Upper lobe of right lung (tissue), 1 donor: Measurements from ENCODE around the gene SYNJ2. TPM values are rescaled to one million over a fixed set of nuclear protein-coding genes. Genes with fewer than 3 reads are reported as not detected.
"Not testable (repeated sequence)": the region's sequence is repeated elsewhere in the genome, so short reads cannot be mapped to it uniquely, and the experiment has no call there.

Experiments
- ATAC-seq: fragments of 200-7000 bp; cut with Tn5 transposase; one replicate; pipeline ENCODE4 v1.9.1; 2020; ENCODE audit warnings: mild to moderate bottlenecking, moderate library complexity
- DNase-seq: peaks from one replicate; pipeline ENCODE4 v3.0.0-alpha.2; 2020
- H3K27ac ChIP-seq: fragments of 200-600 bp; one replicate; pipeline ENCODE4 v1.8.0; 2022
- H3K27me3 ChIP-seq: fragments of 200-600 bp; one replicate; pipeline ENCODE4 v1.8.0; 2022; ENCODE audit warnings: mild to moderate bottlenecking
- H3K36me3 ChIP-seq: fragments of 200-600 bp; one replicate; pipeline ENCODE4 v1.8.0; 2022
- H3K4me1 ChIP-seq: fragments of 200-600 bp; one replicate; pipeline ENCODE4 v1.8.0; 2022
- H3K4me3 ChIP-seq: fragments of 200-600 bp; one replicate; pipeline ENCODE4 v1.8.0; 2022; ENCODE audit warnings: mild to moderate bottlenecking
- H3K9me3 ChIP-seq: fragments of 200-600 bp; one replicate; pipeline ENCODE4 v1.8.0; 2022
- CTCF ChIP-seq: fragments of 200-600 bp; IDR thresholded peaks from one replicate; pipeline ENCODE4 v1.8.0; 2022; ENCODE audit warnings: antibody characterized with exemption
- intact Hi-C: fragments of 100-400 bp; cut with DNase I; formaldehyde crosslinking; loops from one replicate; pipeline ENCODE4 v1.11.0; 2022
- long read RNA-seq: library from polyadenylated mRNA; unstranded; transcript quantifications from one replicate; pipeline ENCODE4 v2.0.0, GENCODE V29; 2021
- total RNA-seq: library from RNA; stranded (reverse); fragmentation: NEBNext Ultra II Directional; extraction: Animal tissue kit (Norgen Biotek cat#: 25700); gene quantifications from one replicate; pipeline ENCODE4 v1.2.1, GENCODE V29; 2021
- donor health status: DM: no; HTN: yes; CAD: no; lungs with severe emphysema.

The SYNJ2 gene, protein sequence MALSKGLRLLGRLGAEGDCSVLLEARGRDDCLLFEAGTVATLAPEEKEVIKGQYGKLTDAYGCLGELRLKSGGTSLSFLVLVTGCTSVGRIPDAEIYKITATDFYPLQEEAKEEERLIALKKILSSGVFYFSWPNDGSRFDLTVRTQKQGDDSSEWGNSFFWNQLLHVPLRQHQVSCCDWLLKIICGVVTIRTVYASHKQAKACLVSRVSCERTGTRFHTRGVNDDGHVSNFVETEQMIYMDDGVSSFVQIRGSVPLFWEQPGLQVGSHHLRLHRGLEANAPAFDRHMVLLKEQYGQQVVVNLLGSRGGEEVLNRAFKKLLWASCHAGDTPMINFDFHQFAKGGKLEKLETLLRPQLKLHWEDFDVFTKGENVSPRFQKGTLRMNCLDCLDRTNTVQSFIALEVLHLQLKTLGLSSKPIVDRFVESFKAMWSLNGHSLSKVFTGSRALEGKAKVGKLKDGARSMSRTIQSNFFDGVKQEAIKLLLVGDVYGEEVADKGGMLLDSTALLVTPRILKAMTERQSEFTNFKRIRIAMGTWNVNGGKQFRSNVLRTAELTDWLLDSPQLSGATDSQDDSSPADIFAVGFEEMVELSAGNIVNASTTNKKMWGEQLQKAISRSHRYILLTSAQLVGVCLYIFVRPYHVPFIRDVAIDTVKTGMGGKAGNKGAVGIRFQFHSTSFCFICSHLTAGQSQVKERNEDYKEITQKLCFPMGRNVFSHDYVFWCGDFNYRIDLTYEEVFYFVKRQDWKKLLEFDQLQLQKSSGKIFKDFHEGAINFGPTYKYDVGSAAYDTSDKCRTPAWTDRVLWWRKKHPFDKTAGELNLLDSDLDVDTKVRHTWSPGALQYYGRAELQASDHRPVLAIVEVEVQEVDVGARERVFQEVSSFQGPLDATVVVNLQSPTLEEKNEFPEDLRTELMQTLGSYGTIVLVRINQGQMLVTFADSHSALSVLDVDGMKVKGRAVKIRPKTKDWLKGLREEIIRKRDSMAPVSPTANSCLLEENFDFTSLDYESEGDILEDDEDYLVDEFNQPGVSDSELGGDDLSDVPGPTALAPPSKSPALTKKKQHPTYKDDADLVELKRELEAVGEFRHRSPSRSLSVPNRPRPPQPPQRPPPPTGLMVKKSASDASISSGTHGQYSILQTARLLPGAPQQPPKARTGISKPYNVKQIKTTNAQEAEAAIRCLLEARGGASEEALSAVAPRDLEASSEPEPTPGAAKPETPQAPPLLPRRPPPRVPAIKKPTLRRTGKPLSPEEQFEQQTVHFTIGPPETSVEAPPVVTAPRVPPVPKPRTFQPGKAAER (N-terminal part only)
- 7.2 TPM for total RNA-seq
- long read RNA-seq, partial matches to known transcripts: 8 of 12 reads
- long read RNA-seq, other reads (novel, unspliced or antisense): 3 of 12 reads

- DNase-seq: peak; percentile 87
- Histone ChIP-seq H3K4me3 (peak within 1 kb of the TSS; percentile 83), H3K9me3 (no peaks in the 10 kb centered on the region), H3K4me1 (peaks cover 9% of the 10 kb centered on the region), H3K27me3 (no peaks in the 10 kb centered on the region), H3K36me3 (no peaks in the 10 kb centered on the region), H3K27ac (peak within 1 kb of the TSS; percentile 63)
- intact Hi-C loops: loop anchor here (10.0 kb wide), 1 partner anchor 93 kb away; no protein-coding TSS in a partner anchor
- TF ChIP-seq CTCF: peak; percentile 49
- peak; percentile 92 for ATAC-seq
Observed at GRCh38 chr6:157981395-157982101, at the start of gene SYNJ2. Gene SYNJ2 (plus strand): TSS chr6:157981863. CDS start chr6:157981962, 99 bp downstream.

DNA sequence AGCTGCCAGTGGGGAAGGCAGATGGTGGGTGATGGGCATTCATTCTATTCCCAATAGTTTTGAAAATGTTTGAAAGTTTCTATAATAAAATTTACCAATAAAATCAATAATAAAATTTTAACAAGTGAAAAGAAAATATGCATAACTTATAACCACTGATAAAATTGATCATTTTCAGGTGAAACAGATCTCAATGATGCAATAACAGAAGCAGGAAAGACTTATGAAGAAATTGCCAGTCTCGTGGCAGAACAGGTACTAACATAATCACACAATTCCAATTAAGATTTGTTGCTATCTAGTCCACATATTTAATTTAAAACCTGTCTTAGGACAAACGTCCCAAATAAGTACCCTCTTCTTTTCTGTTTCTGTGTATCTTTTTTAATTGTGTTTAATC, 45.9 kb upstream of the SYNJ2 start:
- H3K9me3 ChIP-seq: no peaks in the 10 kb centered on the region
- H3K27me3 ChIP-seq: no peaks in the 10 kb centered on the region
- TF ChIP-seq CTCF: no peak
- intact Hi-C loops: no loop called here
- no peak for ATAC-seq
- H3K36me3 ChIP-seq: peaks cover 87% of the 10 kb centered on the region
- DNase-seq: no peak
- no peaks in the 10 kb centered on the region for H3K4me1 ChIP-seq
- H3K4me3 ChIP-seq: no peak overlapping the region
- H3K27ac ChIP-seq: no peak overlapping the region

- H3K27me3 ChIP-seq: no peaks in the 10 kb centered on the region
- peaks cover 93% of the 10 kb centered on the region for H3K36me3 ChIP-seq
- H3K4me3 ChIP-seq: no peak overlapping the region
- intact Hi-C loops: no loop called here
- ATAC-seq (no peak), DNase-seq (no peak)
- TF ChIP-seq CTCF: no peak
- H3K9me3 ChIP-seq: no peaks in the 10 kb centered on the region
- H3K27ac ChIP-seq: no peak overlapping the region
- no peaks in the 10 kb centered on the region for H3K4me1 ChIP-seq
Observed at GRCh38 chr6:157937318-157937717, 44.3 kb upstream of the SYNJ2 start.

GRCh38 chr6:157937916-157938315, 43.7 kb upstream of the SYNJ2 start:
- peaks cover 92% of the 10 kb centered on the region for H3K36me3 ChIP-seq
- H3K27me3 ChIP-seq: no peaks in the 10 kb centered on the region
- H3K9me3 ChIP-seq: no peaks in the 10 kb centered on the region
- no peak overlapping the region for H3K4me3 ChIP-seq
- DNase-seq (no peak), ATAC-seq (no peak)
- no peak for TF ChIP-seq CTCF
- H3K4me1 ChIP-seq: no peaks in the 10 kb centered on the region
- H3K27ac ChIP-seq: no peak overlapping the region
- intact Hi-C loops: no loop called here

GRCh38 chr6:157940375-157941036, 41.2 kb upstream of the SYNJ2 start:
- ATAC-seq, H3K4me1 ChIP-seq, intact Hi-C loops, DNase-seq, H3K9me3 ChIP-seq, H3K4me3 ChIP-seq, H3K27ac ChIP-seq, H3K27me3 ChIP-seq: not testable (repeated sequence)
- peaks cover 85% of the 10 kb centered on the region for H3K36me3 ChIP-seq
